GM19351 (cell line): ENCODE measurements around the gene ASCC2.
"Not testable (repeated sequence)": the region's sequence is repeated elsewhere in the genome, so short reads cannot be mapped to it uniquely, and the experiment has no call there.

Source experiments
- ATAC-seq: cut with Tn5 transposase; IDR thresholded peaks from one replicate; pipeline ENCODE4 v1.9.1; 2021; ENCODE audit warnings: mild to moderate bottlenecking, moderate library complexity; ENCODE audit not compliant: unreplicated experiment

The ASCC2 gene

DNA sequence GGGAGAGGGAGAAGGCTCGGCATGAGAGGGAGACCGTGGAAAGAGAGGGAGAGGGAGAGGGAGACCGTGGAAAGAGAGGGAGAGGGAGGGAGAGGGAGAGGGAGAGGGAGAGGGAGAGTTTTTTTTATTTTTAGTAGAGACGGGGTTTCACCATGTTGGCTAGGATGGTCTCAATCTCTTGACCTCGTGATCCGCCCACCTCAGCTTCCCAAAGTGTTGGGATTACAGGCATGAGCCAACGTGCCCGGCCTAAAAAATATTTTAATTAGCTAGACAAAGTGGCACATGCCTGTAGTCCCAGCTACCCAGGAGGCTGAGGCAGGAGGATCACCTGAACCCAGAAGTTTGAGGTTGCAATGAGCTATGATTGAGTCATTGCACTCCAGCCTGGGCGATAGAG lies 21.0 kb upstream of the ASCC2 start:
- ATAC-seq: not testable (repeated sequence)

GRCh38 chr22:29856496-29856895 lies 18.4 kb upstream of the ASCC2 start:
- ATAC-seq: no peak

DNA sequence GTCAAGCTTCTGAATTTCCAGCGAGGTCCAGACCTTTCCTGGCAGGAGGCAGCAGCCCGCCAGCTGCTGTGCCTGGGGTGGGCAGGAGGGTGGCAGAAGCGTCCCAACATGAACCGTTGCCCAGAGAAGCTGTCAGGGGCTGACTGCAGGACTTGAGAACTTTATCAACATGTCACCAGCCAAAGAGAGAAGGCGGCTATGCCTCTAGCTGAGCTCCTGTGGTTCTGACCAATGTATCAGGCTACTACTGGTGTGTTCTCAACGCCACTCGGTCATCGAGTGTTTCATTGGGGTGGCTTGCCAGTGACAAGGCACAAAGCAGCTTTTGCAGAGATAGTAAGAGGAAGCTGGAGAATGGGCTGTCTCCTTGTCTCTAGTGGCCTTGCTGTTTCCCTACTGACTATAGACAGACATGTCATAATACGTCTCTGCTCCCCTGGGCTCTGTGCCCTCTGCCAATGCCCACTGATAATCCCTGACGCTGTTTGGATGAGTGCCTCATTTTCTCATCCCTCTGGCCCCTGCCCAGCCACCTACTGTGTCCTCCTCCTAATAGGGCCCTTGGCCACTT lies 17.6 kb upstream of the ASCC2 start:
- ATAC-seq: no peak

DNA sequence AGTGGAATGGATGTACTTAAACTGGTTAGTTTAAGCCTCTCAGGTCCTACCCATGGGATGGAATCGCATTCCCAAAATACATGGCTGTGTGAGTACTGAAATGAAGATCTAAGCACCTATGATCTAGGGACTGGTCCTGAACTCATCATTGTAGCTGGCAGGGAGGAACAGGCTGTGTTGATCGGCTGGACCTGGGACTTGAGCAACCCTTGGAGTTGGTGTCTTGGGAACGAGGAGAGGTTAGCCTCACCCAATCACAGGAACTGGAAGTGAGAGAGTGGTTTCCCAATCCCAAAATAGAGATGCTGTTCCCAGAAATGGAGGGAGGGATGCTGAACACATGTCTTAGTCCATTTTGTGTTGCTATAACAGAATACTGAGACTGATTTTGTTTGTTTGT lies 16.4 kb upstream of the ASCC2 start:
- ATAC-seq: no peak

DNA sequence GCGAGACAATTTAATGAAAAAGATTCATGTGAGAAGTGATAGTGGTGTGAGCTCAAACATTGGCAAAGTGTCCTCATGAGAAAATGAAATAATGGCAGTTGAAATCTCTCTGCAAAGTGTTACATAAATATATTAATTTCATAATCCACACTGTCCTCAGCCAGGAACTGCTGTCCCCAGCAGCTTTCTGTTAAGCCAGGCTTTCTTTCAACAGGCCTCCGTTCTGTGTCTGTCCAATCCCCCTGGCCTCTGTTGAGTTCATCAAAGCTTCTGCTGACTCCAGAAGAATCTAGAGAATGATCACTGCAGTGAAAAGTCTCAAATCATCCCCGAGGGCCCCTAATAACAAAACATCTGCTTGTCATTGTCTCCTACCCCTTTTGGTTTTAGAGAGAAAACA lies 10.0 kb upstream of the ASCC2 start:
- no peak for ATAC-seq

GRCh38 chr22:29846290-29846689 lies 8.2 kb upstream of the ASCC2 start:
- no peak for ATAC-seq

GRCh38 chr22:29842740-29843139 lies 4.7 kb upstream of the ASCC2 start:
- ATAC-seq: no peak

DNA sequence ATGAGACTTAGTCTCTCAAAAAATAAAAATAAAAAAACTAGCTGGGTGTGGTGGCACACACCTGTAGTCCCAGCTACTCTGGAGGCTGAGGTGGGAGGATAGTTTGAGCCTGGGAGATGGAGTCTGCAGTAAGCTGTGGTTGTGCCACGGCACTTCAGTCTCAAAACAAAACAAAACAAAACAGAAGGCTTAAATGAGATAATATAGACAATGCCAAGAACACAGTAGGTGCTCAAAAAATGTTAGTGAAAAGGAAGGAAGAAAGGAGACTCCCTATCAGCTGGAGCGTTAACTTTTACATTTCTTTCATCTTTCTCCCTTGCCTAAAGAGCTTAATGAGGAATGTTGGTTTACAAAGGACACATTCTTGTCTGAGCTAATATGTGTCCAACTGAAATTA lies 4.1 kb upstream of the ASCC2 start:
- no peak for ATAC-seq

- no peak for ATAC-seq
Observed at GRCh38 chr22:29840498-29840897, 2.4 kb upstream of the ASCC2 start.

- no peak for ATAC-seq
Observed at GRCh38 chr22:29839039-29839438, 965 bp upstream of the ASCC2 start.

DNA sequence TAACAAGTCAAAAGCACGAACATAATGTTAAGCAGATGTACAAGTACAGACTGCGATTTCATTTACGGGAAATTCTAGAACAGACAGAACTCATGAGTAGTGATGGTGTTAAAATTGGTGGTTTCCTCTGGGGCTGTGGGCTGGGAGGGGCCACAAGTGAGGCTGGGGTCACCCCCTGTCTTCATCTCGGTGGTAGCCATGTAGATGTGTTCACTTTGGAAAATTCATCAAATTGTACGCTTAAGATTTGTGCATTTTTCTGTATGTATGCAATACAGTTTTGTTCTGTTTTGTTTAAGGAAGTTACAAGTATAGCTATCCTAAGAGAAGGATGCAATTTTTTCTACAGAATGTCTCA lies 504 bp upstream of the ASCC2 start:
- ATAC-seq: no peak

- not testable (repeated sequence) for ATAC-seq
Observed at GRCh38 chr22:29836791-29837370, 1.2 kb downstream of the ASCC2 start.

GRCh38 chr22:29834046-29834445 lies 4.0 kb downstream of the ASCC2 start:
- ATAC-seq: no peak

GRCh38 chr22:29833392-29833965 lies 4.6 kb downstream of the ASCC2 start:
- ATAC-seq: no peak

- no peak for ATAC-seq
Observed at GRCh38 chr22:29831958-29832357, 6.1 kb downstream of the ASCC2 start.

GRCh38 chr22:29831186-29831921 lies 6.7 kb downstream of the ASCC2 start:
- no peak for ATAC-seq

GRCh38 chr22:29830585-29830984 lies 7.5 kb downstream of the ASCC2 start:
- ATAC-seq: no peak

DNA sequence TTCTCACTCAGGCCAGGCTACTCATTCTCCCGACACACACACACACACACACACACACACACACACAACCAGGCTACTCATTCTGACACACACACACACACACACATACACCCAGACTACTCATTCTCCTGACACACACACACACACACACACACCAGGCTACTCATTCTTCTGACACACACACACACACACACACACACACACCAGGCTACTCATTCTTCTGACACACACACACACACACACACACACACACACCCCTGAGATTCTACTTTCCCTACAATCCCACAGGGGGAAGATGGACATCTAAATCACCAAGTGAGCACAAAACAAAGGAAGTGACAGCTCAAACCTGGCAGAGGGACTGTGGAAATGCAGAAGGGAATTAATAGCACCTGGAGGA lies 10.3 kb downstream of the ASCC2 start:
- not testable (repeated sequence) for ATAC-seq

- ATAC-seq: no peak
Observed at GRCh38 chr22:29827091-29827490, 11.0 kb downstream of the ASCC2 start.

GRCh38 chr22:29825578-29825977 lies 12.5 kb downstream of the ASCC2 start:
- ATAC-seq: no peak

GRCh38 chr22:29824677-29825076 lies 13.4 kb downstream of the ASCC2 start:
- no peak for ATAC-seq
